IPS DF 4.7 (cell line): ENCODE results near the gene MEA1.

Experiments
- DNase-seq: peaks from one replicate; pipeline ENCODE4 v3.0.0-alpha.2; 2013; ENCODE audit warnings: low spot score; ENCODE audit errors: extremely low read depth

MEA1 gene

DNA sequence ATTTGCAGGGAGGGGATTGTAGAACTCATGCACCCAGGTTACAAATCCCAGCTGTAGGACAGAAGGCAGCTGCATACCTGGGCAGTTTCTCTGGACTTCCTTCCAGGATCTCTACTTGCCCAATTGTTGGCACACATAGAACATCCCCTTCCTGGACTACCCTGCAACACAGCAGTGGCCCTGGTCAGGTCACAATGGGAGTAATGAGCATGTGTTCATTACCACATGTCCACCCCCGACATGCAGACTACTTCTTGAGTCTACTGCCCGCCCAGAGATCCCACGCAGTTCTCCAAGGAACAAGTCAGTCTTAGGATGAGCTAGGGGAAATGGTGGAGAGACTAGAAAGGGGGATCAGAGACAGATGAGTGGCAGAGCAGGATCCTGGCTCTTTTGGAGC is 39.8 kb downstream of the MEA1 start:
- DNase-seq, result no peak

DNA sequence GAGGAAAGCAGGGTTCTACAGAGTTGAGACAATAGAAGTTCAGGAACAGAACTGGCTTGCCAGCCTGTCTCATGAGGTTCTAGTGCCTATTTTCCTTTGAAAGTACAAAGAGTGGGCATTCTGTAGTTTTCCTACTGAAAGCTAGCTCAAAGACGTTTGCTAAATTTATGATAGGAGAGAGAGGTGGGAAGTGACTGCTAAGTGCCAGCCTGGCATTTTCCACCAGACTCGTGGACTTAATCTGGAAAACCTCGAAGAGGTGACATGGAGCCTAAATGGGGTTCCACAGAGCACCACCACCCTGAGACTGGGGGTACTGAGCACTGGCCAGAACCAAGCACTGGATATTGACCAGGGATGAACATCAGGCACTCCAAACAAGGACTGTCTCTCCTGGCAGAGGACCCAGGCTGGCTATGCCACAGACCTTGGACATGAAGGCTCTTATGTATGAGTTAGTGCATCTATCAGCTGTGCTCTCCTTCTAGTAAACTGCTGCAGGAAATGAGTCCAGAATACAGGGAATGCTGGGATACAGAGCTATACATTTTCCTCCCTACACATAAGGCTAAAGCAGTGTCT is 41.9 kb downstream of the MEA1 start:
- no peak for DNase-seq

DNA sequence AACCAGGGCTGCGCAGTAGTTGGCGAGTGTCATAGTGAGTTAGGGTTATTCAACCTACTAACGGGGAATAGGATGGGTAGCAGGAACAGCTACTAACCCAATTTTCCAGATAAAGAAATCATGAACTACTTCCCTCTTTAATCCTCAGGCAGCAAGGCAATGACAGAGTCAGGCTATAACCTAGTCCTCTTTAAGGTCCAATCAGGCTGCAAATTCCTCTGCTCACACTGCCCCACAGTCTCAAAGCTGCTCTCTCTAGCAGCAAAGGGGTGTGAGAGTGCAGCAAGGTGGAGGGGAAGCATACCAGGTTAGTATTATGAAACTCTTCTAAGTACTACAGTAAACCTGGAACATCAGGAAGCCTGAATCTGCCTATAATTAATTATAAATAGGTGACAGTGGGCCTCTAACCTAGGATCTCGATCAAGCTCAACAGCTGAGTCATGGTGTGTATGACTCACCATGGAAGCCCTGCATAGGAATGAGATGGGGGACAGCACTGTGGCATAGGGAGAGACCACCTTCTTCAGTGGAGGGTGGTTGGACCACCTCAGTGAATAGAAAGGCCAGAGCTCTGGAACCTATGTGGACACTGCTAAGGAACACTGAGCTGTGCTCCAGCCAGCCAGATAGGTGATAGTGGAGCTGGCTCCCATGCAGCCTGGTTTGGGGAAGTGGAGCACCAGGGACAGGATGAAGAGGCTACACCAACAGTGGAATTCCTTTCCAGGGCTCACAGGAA is 42.7 kb downstream of the MEA1 start:
- no peak for DNase-seq

DNA sequence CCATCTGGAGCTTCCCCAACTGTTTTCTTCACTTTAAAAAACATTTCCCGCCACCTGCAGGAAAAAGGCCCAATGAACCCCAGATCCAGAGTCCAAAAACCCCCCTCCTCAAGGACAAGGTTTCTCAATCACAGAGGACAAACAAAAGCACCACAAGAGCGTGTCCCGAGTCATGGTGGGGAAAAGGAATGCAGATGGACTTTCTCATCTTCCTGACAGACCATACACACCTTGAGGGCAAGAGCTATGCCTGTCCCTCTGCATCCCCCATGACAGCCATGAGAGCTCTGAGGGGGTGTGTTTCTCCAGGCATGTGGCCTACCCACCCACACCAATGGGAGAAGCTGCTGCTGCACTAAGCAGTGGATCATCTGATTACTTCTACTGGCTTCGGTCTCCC is 43.8 kb downstream of the MEA1 start:
- no peak for DNase-seq

DNA sequence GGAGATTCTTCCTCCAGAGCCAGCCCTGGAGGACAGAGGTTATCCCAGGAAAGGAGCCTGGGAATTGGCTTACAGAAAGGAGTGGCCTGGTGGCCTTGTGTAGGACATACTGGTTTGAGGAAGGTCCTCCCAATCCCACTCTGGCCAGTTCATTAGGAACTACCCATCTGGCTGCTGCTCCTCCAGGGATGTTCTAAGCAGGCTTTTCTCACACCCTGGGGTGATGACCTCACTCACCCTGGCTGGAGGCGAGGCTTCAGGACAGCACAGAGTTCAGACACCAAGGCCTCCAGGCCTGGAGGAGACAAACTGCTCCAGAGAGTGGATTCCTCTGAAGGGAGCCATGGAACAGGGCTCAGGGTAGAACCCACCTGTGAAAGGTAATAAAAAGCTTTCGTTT is 44.3 kb downstream of the MEA1 start:
- no peak for DNase-seq

DNA sequence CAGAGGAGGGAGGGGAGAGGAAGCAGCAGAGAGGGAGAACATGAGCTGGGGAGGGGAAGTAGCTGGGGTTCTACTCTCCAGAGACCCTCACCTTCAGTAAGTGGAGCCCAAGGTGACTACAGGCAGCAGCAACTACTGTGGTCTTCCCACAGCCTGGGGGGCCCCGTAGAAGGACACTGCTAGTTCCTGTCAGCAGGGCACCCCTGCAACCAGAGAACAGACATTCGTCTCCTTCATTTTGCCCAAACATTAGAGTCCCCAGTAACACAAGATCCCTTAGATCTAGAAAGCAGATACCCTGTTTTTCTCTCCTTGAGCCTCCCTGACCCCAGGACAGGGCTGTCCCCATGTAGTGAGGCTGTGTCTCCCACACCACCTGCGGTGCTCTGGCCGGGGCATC is 45.0 kb downstream of the MEA1 start:
- no peak for DNase-seq

DNA sequence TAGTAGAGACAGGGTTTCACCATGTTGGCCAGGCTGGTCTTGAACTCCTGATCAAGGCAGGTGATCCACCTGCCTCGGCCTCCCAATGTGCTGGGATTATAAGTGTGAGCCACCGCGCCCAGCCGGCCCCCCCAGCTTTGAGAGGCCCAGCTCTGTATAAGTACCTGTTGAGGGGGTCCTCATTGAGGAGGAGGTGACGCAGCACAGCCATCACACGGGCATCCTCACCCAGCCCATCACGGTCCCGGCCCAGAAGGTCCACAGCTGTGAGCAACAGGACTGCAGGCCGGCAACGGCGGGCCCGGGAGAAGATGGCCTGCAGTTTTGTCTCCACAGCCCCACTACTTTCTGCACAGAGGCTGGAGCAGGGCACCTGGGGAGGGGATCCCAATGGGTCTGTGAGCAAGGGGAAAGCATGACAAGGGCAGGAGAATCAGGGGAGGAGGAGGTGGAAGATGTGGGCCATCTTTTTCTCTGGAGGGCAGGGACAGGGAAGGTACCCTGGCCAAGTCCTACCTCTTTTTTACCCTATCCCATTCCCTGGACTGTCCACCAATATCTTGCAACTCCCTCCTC is 45.5 kb downstream of the MEA1 start:
- no peak for DNase-seq

DNA sequence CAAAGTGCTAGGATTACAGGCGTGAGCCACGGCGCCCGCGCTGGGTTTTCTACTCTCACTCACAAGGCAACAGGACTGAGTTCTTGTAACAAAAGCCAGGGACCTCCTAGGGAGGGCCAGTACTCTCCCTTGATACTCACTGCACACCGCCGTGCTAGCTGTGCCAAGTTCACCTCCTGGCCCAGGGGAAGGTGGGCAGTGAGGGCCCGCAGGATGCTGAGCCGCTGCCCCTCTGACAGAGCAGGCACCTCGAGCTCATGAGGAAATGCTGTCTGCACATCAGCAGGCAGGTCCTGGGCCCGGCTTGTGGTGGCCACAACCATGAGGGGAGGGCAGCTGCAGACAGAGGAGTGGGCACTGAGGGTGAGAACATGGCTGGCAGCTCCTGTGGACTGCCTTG is 46.5 kb downstream of the MEA1 start:
- no peak for DNase-seq

DNA sequence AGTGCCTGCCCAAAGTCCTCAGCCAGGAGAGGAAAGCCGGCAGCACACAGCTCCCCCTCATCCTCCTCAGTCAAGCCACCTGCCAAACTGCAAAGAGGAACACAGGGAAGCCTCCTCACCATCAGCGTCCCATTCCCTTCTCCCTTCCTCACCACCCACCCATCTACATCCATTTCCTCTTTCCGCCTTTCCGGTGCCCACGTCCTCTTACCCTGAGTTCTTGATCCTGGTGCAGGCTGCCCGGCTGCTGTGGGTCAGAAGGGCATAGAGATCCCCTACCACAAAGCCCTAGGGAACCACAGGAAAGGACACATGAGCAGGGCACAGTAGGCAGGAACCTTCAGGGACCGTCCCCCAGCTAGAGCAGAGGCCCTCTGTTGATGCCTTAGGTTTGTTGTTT is 47.2 kb downstream of the MEA1 start:
- DNase-seq, result no peak

DNA sequence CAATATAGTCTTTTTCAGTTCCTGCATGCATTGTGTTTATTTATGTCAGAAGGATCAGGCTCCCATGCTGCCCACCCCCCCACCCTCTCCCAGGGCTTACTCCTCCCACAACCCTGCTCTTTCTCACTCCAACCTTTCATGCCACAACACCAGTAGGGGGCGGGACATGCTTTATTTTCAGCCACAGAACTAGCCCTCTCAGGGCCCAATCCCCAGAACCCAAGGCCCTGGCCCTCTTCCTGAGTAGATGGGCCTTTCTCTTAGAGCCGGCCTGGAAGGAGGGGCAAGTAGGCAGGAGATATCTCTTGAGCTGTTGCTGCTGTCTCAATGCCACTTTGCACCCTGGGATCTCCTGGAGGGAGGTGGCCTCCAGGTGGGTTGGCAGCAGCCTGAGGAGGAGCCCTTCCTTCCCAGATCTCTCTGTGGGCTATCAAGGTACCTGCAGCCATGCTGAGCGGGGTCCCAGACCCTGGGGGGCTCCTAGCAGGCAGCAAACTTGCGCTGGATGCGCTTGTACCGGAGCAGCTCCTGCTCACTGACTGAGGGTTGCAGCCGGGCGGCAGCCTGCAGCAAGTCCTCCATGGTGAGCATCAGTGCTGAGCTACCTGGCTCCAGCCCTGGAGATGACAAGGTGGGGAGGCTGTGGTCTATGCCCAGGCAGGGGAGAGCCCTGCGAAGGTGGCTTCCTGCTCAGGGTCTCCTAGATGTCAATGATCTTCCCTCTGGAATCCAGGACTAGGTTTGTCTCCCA is 49.7 kb downstream of the MEA1 start:
- DNase-seq, result no peak

DNA sequence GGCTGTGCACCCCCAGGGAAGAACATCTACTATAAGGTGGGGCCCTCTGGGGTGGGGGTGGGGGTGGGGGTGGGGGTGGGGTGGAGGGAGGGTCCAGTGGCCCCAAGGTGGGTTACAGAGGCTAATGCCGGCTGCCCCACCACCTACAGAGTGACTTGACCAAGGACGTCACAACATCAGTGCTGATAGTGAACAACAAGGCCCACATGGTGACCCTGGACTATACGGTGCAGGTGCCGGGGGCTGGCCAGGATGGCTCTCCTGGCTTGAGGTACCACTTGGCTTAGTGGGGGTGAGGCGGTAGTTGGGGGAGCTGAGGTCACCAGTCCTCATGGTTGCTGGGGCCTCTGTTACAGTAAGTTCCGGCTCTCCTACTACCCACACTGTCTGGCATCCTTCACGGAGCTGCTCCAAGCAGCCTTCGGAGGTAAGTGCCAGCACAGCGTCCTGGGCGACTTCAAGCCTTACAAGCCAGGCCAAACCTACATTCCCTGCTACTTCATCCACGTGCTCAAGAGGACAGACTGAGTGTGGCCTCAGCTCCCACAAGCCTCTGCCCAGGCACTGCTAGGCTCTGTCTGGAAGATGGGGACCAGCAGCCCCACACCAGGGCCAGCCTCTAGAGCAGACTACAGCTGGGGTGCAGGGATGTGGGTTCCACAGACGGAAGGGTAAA is 50.4 kb downstream of the MEA1 start:
- DNase-seq, result no peak

DNA sequence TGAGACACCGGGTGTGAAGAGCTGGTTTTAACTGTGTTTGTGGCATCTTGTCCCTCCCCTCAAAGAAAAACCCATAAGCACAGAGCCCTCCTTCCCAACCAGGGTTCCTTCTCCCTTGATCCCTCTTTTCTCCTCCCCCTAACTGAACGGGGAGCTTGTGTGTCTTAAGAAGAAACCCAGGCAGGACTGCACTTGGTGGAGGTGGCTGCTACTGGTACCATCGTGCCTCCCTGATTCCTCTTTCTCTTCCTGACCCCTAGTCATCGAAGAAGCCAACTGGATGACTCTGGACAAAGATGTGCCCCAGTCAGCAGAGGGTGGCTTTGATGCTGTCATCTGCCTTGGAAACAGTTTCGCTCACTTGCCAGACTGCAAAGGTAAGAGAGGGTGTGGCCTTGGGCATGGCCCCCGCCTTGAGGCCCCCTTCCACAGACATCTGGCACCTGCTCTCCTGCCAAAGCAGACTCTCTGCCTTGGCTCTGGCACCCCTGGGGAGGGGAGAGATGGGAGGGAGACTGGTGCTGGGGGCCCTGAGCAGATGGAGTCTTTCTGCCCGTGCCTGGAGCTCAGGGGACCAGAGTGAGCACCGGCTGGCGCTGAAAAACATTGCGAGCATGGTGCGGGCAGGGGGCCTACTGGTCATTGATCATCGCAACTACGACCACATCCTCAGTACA is 51.1 kb downstream of the MEA1 start:
- DNase-seq, result no peak

DNA sequence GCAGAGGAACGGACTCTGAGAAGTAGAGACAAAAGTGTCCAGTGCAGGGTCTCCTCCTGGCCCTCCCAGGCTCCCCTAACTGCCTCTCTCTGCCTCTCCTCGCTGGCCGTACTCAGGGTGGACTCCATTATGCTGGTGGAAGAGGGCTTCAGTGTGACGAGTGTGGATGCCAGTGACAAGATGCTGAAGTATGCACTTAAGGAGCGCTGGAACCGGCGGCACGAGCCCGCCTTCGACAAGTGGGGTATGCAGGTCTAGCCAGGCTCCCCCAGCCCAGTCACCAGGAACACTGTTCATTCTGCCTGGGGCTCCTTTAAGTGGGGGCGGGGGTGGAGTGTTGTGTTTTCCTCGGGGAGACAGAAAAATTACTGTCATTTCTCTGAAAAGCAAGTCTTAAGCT is 51.6 kb downstream of the MEA1 start:
- no peak for DNase-seq
